GM18499 (cell line): ENCODE measurements around the gene EPAS1.

Source experiments
- ATAC-seq: cut with Tn5 transposase; IDR thresholded peaks from one replicate; pipeline ENCODE4 v1.9.1; 2021; ENCODE audit warnings: moderate number of reproducible peaks; ENCODE audit not compliant: insufficient read depth, unreplicated experiment

The EPAS1 gene

DNA sequence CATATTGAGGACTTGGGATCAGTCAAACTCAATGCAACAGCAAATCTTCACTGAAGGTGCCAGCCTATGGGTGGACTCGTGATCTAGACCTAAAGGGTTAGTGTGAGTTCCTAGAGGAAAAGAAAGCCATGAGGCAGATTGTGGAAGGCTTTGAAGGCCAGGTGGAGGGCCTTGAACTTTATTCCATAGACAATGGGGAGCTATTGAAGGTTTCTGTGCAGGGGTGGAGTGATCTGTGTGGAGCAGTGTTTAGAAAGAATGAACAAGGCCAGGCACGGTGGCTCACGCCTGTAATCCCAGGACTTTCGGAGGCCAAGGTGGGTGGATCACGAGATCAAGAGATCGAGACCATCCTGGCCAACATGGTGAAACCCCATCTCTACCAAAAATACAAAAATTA, 61.5 kb downstream of the EPAS1 start:
- ATAC-seq, result no peak

DNA sequence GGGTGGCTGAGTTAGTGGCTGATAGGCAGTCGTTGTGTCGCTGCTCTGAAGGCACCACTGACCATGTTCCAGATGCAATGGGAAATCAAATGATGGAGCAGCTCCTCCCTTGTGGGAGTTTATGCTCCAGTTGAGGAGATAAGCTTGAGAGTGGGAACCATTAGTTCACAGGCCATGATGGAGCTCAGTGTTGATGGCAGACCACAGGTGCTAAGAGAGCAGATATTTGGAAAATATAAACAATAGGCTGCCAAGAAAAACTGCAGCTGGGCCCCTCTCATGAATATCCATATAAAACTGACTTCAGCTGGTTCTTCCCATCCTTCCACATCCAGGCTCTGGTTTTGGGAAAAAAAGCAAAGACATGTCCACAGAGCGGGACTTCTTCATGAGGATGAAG, 63.1 kb downstream of the EPAS1 start:
- ATAC-seq, result no peak

DNA sequence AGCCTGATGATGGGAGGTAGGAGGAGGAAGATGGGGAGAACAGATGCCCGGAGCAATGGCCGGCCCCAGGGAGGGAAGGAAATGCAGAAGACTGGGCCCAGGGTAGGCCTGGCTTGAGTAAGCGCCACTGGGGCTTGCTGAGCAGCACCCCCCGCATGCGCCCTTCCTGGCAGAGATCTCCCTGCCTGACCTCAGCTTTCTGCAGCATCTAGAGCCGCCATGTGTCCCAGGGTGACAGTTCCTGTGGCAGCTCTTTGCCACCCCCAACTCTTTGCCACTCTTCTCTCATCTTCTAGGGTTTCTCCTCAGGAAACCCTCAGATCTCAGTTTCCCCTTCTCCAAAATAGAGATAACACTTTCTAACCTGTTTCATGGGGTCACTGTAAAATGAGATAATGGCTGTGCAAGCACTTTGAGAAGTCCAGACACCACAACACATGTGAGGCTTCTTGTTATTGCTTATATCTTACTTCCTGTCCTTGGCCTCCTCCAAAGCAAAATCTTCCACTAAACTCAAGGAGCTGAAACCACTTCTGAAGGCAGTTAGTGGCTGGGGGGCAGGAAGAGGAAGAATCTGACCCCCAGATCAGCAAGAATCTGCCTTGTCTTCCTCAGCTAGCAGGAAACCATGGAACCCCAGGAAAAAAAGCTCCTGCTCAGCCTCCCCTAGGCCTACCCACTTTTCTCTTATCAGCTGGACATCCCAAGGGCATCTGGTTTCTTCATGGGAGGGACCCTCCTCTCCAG, 64.9 kb downstream of the EPAS1 start:
- ATAC-seq, result no peak

DNA sequence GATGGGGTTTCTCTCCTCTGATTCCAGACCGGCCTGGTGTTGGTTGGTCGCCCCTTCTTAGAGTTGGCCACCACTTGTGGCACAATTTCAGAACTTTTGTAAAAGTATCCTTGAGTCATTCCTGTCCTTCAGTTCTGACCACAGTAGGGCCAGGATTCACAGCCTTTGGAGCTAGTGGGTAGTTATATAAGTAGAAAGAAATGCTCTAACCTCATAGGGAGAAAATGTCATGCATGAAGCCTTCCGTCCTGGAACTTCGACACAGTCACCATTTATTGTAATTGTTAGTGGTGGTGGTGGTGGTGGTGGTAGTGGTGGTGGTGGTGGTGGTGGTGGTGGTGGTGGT, 65.4 kb downstream of the EPAS1 start:
- ATAC-seq, result no peak

DNA sequence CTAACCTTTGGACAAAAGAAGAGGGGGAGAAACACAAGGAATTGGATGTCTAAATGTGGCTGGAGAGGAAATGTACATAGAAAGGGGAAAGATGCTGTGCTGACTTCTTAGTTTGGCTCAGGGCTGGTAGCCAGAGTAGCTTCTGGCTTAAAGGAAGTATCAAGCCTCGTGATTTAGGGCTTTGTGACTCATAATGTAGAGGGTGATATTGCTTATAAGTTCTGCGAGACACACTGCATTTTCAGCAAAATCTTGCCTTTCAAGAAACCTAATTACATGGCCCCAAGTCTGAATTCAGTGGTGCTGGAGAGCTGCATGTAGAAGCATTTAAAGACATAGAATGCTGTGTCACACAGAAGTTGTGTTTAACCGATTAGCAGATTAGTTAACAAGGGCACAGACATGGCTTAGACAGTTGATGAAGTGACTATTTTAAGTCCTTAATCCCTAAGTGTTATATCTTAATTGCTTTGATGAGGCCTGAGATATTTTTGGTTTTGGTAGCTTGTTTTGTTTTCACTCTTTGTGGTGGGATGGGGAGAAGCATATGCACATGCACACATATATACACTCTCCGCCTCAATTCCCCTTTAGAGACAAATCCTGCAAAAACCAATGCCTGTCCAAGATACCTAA, 66.4 kb downstream of the EPAS1 start:
- ATAC-seq, result no peak

DNA sequence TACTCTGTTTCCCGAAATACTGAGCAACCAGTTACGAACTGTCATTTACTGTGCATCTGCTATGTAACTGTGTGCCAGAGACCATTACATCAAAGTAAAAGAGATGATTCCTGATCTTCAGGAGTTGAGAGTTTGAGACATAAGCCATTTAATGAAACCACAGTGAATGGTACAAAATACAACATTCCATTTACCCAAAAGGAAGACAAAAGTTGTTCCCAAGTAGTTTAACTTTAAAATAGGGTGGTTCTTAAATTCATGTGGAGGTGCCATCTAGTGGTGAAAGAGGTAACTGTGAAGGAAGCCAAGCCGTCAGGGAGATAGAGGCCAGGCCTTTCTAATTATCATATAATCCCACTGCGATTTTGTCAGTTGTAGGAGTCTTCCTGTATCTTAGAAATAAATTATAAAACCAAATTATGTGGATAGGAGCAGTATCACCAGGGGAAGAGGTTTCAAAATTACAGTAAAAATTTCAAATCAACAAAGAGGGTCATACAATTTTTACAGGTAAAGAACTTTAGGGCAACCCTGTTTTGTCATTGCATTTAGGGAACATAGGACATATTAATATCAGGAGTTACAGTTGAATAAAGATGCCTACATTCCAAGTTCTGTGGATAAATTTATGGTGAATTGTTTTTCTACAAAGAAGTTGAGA, 67.7 kb downstream of the EPAS1 start:
- ATAC-seq, result no peak

DNA sequence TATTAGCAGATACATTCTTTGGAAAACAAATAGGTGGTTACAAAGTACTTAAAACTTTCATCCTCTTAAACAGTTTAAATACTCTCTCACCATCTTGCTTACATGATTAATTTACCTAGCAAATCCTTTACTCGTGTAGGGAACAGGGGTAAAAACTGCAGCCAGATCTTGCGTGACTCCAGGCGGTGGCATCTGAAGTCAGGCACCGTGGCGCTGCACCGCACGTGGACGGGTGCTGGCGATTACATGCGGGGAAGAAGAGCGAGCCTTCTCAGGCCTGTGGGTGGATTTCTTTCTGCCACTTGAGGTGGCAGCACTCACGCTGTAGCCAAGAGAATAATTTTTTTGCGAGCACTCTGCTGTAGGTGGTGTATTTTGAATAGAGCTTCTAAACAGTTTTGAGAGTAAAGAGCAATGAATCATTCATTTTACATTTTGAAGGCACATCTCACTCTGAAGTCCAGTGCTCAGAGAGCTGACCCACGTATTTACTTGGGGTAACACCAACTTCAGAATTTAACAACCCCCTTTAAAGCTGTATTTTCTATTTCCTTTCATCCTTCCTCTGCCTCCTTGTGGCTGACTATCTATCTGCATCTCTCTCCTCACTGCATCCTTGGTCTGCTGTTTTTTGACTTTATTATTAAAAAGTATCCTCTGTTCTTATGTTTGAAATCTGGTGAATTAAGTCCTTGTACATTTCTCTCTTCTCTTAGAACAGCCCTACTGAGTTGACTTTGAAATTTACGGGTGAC, 68.9 kb downstream of the EPAS1 start:
- no peak for ATAC-seq

DNA sequence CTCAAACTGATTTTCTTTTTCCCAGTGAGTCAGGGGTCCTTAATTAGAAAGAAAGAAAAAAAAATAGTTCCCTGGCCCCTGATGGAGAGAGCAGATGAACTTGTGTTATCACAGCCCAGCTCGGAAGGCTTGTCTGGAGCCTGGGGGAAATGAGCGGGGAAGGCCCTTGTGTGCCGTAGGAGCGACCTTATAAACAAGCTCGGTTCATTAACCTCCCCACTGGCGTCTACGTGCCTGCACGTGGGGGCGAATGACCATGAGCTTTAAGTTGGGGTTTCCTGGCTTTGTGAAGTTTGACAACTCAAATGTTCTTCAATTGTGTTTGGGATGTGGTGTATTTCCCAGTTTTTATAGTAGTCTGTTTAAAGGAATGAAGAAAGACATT, 69.5 kb downstream of the EPAS1 start:
- no peak for ATAC-seq

DNA sequence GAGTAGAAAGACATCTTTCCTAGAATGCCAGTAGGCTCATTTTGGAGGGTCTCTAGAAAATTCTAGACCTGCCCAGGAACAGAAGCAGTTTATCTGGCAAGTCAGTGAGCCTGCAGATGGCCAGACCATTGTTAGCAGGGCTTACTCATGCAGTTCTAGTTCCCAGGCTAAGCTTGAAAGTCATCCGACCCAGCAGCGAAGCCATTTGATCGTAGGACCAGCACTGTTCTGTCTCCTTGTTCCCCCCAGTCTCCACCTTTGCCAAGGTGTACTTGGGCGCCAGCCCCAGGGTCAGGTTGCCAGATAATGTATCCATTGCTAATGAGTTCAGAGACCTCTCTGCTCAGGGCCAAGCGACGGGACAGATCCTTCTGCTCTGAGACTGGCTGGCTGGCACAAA, 70.1 kb downstream of the EPAS1 start:
- ATAC-seq, result no peak

DNA sequence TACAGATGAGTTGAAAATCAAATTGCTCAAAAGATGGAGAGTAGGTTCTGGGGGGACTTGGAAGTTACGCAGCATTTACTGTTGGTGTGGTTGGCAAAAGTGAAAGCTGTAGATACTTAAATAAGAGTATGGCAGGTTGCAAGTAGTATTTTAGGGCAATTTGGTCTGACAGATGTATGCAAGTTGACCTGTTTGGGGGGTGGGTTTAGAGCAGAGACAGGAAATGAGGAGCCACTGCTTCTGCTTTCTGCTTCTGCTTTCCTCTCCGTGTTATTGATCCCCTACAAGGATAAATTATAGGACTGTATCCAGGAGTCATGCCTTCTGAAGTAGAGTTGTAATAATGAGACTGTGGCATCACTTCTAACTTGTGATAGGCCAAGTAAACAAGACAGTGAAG, 71.2 kb downstream of the EPAS1 start:
- ATAC-seq, result no peak

DNA sequence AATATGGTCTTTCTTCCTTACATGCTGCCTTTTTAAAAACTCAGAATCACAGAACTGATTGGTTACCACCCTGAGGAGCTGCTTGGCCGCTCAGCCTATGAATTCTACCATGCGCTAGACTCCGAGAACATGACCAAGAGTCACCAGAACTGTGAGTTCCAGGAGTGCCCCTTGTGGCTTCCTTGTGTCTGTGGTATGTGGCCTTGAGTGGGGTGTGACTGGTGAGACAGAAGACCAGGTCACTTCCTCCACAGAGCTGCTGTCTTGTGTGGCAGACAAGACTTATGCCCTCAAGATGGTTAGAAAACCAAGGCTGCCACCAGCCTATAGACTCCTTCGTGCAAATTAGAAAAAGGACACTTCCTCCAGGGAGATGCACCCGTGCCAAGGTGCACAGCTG, 72.6 kb downstream of the EPAS1 start:
- ATAC-seq, result no peak

DNA sequence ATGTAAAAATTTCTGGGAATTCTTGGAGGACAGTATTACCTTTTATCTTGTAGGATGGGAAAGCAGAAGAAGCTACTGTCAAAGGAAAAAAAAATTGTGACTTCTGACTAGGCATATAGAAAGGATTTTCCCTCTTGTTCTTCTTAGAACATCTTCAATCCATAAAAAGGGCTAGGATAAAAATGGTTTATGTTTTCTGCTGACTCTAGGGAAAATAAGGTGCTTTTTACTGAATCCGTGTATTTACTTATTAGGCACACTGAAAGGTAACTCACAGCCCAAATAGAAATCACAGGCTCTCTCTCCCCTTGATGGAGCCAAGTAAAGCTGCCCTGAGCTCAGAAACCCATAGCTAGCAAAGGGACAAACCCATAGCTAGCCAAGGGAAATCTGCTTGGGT, 74.6 kb downstream of the EPAS1 start:
- ATAC-seq, result no peak

DNA sequence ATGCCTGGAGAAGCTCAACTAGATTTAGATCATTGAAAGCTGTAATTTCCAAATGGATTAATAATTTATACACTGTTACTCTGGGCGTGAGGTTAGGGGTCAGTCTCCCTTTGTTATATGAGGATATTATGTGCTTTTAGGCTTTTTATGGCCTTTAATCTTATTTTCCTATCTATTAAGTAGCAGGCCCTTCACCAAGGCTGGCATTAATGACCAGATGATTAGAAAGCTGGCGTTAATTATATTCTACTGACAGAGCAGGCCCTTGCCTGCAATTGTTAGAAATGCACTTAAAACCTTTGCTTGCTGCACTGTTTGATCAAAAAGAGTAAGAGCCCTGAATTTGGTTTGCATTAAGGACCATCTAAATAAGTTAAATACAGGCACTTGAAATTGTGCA, 75.3 kb downstream of the EPAS1 start:
- ATAC-seq, result no peak

DNA sequence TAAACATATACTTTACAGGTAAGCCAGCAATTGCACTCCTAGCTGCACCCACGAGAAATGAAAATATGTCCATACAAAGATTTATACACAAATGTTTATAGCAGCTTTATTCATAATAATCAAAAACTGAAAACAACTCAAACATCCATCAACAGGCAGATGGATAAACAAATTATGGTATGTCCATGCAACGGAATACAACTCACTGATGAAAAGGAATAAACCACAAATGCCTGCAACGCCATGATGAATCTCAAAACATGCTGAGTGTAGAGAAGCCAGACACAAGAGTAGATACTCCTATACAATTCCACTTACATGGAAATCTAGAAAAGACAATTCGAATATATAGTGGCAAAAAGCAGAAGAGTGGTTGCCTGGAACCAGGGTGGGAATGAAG, 76.0 kb downstream of the EPAS1 start:
- no peak for ATAC-seq

DNA sequence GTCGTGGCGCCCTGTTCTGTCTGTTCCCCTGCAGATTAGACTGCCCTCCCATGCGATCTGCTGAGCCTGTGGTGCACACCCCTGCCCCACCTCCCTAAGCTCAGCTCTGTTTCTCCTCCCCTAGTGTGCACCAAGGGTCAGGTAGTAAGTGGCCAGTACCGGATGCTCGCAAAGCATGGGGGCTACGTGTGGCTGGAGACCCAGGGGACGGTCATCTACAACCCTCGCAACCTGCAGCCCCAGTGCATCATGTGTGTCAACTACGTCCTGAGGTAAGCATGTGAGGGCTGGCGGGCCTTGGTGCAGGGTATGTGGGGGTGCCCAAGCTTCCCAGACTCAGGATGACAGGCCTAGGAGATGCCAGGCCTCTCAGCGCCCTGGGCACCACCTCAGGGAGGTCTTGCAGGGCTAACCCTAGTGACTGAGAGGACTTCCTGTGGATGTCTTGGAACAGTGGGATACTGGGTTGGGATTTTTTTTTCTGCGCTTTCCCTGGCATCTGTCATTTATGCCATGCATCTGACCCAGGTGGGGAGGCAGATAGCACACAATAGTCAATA, 78.4 kb downstream of the EPAS1 start:
- no peak for ATAC-seq

DNA sequence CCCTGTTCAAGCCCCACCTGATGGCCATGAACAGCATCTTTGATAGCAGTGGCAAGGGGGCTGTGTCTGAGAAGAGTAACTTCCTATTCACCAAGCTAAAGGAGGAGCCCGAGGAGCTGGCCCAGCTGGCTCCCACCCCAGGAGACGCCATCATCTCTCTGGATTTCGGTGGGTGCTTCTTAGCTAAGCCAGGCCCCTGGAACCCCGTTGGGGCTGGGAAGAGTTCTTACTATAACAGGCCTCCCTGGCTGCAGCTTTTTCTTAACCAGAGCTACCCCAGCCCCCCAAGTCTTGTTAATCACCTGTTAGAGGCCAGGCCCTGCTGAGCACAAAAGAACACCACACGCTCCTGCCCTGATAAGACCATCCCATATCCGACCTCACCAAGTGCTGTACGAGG, 79.4 kb downstream of the EPAS1 start:
- ATAC-seq, result no peak

DNA sequence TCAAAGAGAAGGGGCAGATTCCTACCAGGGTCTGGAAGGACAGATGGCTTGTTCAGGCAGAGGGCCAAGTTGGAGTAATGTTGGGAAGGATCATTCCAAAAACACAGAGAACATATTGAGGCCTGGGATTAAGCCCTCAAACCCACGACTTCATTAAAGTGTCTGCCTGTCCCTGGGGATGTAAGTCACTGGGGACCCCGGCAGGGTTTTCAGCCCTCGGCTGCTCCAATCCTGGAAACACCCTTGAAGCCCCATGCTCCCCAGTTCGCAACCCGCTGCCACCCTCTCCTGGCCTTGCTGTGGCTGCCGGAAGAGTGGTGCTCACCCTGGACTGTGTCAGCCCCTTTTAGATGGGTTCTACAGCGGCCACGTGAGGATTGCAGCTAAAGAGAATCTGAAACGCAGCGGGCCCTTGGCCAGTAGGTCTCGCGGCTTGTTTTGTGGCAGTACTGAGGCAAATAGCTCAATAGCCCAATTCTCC, 79.9 kb downstream of the EPAS1 start:
- ATAC-seq, result no peak

DNA sequence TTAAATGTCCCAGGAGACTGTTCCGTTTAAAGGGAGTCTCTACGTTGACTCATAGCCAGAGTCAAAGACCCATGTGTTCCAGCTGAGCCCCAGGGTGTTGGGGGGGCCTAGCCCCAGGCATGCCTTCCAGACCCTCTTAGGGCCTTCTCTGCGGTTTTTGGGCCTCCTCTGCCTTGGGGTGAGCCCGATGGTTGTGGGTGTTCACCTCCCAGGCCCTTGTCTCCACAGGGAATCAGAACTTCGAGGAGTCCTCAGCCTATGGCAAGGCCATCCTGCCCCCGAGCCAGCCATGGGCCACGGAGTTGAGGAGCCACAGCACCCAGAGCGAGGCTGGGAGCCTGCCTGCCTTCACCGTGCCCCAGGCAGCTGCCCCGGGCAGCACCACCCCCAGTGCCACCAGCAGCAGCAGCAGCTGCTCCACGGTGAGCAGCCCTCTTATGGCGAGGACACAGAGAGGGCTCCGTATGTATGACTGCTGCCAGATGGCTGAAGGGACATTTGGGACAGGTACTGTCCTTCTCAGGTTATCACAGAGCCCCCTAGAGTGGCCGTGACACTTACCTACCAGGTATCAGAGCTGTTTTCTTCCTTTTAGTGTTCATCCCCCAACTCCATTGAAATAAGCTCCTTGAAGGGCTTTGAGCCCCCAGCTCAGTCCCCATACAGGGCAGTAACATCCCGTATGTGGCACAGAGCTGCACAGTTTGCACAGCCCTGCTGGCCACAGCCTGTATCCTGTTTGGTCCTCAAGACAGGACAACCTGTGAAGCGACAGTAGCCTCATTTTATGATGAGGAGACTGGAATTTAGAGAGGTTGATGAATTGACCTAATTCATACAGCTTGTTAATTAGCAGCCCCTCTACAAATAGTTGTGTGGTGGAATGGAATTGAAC, 80.7 kb downstream of the EPAS1 start:
- no peak for ATAC-seq

DNA sequence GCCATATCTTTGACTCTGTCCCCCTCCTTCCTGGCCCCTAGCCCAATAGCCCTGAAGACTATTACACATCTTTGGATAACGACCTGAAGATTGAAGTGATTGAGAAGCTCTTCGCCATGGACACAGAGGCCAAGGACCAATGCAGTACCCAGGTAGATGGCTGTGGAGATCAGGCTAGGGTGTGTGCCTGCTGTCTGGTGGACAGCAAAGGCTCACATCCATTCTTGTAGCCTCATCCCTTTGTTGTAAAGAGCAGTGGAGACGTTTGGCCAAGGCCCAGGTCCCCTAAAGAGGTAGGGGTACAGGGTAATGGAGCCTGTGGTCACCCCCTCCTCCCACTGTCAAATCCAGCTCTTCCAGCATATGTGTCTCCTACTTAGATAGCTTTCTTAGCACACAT, 81.4 kb downstream of the EPAS1 start:
- no peak for ATAC-seq
